ENCODE measurements around the gene RAB11FIP3. TPM values are rescaled to one million over a fixed set of nuclear protein-coding genes. Genes with fewer than 3 reads are reported as not detected.

The RAB11FIP3 gene
- total and polyA plus RNA-seq, 9 of the 15 experiments (the other 6 are each of a cell fraction or from before 2014, with no cell fraction given): 0.46 to 13.1 (median 4.3) TPM

DNA sequence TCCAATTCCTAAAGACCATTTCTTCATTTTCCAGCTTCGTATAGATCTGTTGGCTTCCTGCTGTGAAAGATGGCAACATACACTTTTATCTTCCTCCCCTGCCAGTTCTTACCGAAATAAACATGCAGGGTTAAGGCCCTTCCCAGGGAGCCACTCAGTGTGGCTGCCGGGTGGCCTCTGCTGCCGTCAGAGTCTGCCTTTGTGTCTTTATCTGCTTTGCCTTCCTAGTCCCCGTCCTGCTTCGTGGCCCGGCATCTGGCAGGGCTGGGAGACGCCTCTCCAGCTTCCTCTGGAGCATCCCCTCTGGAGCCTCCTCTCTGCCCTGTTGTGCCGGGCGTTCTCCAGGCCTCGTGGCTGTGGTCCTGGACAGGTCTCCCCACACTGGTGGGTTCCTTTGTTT is 71.8 kb downstream of the RAB11FIP3 start:
- 40% methylated on average over 11 of the region's 11 CpGs for WGBS (ENCODE audit: insufficient coverage, low coverage, missing lambda C conversion rate)
- POLR2A ChIA-PET: interaction anchor here (0.7 to 0.9 kb wide), 3 partner anchors 12 to 25 kb away, joined by 3 read pairs; no protein-coding TSS in a partner anchor
- Histone ChIP-seq H2AFZ (ENCODE audit: low read depth, low read length) (no peak overlapping the region), H3K79me2 (ENCODE audit: control insufficient read depth, insufficient read depth, low read length) (no peaks in the 10 kb centered on the region), H3K4me1 (replicated peaks in 1 of 2; ENCODE audit: control insufficient read depth in 2 of 2, insufficient read depth in 2 of 2, low read length in 2 of 2) (peaks cover 0 to 32% of the 10 kb centered on the region in 2 experiments; a peak in 2 of 5 replicates), H3K27ac (ENCODE audit: extremely low read depth, low read depth, low read length) (no peak overlapping the region), H4K20me1 (replicated peaks; ENCODE audit: control insufficient read depth, insufficient read depth, low read length) (no peaks in the 10 kb centered on the region), H3K9me3 (replicated peaks; ENCODE audit: control insufficient read depth, insufficient read depth, low read depth, low read length) (no peaks in the 10 kb centered on the region), H3K9ac (ENCODE audit: insufficient read depth in 1 of 2, low read depth in 2 of 2, low read length in 2 of 2) (peak overlapping the region in 1 of 2 experiments; percentile 50; a peak in 1 of 4 replicates), H3K9me1 (ENCODE audit: control insufficient read depth, insufficient read depth, low read length) (no peaks in the 10 kb centered on the region), H3K27me3 (ENCODE audit: control insufficient read depth in 2 of 2, insufficient read depth in 2 of 2, low read length in 2 of 2) (no peaks in the 10 kb centered on the region), H3K4me3 (no peak overlapping the region), H3K36me3 (ENCODE audit: control insufficient read depth, insufficient read depth, low read length) (no peaks in the 10 kb centered on the region), H3K4me2 (ENCODE audit: insufficient read depth, low read length) (no peak overlapping the region)
- FAIRE-seq (no peak), ATAC-seq (no peak), DNase-seq (ENCODE audit: extremely low read depth in 1 of 4, low spot score in 3 of 4) (no peak)
- in situ Hi-C loops (cut with MboI): no loop called here
- CTCF ChIA-PET (ENCODE audit: low intra/inter-chr PET ratio): interaction anchor here (0.6 kb wide), 1 partner anchor 432 kb away, joined by 3 read pairs; no protein-coding TSS in a partner anchor
- TF ChIP-seq ETV1 (tag; conservative IDR thresholded peaks at IDR 0.05; ENCODE audit: low read depth) (no peak), SIRT6 (IDR thresholded peaks at IDR 0.05; ENCODE audit: low read depth, low read length) (no peak), NBN (IDR thresholded peaks at IDR 0.05; ENCODE audit: low read depth) (no peak), PURB (CRISPR knock-in tag; IDR thresholded peaks at IDR 0.05; ENCODE audit: low read depth) (no peak), TARDBP (IDR thresholded peaks at IDR 0.05) (no peak), ZNF175 (CRISPR knock-in tag; IDR thresholded peaks at IDR 0.05; ENCODE audit: low read depth) (no peak), EWSR1 (IDR thresholded peaks at IDR 0.05; ENCODE audit: borderline replicate concordance, low read depth, partially characterized antibody) (no peak), RAD51 (IDR thresholded peaks at IDR 0.05; ENCODE audit: borderline replicate concordance, low read depth) (no peak), NFYB (IDR thresholded peaks at IDR 0.05; ENCODE audit: extremely low read depth, insufficient read length) (no peak), DNMT1 (IDR thresholded peaks at IDR 0.05) (no peak)
- TF ChIP-seq, protein P1, sequence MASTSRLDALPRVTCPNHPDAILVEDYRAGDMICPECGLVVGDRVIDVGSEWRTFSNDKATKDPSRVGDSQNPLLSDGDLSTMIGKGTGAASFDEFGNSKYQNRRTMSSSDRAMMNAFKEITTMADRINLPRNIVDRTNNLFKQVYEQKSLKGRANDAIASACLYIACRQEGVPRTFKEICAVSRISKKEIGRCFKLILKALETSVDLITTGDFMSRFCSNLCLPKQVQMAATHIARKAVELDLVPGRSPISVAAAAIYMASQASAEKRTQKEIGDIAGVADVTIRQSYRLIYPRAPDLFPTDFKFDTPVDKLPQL (IDR thresholded peaks at IDR 0.05; ENCODE audit: extremely low read depth, insufficient read length): no peak
- TF ChIP-seq, protein P2, sequence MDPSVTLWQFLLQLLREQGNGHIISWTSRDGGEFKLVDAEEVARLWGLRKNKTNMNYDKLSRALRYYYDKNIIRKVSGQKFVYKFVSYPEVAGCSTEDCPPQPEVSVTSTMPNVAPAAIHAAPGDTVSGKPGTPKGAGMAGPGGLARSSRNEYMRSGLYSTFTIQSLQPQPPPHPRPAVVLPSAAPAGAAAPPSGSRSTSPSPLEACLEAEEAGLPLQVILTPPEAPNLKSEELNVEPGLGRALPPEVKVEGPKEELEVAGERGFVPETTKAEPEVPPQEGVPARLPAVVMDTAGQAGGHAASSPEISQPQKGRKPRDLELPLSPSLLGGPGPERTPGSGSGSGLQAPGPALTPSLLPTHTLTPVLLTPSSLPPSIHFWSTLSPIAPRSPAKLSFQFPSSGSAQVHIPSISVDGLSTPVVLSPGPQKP (CRISPR knock-in tag; IDR thresholded peaks at IDR 0.05): no peak
- TF ChIP-seq, protein P3, sequence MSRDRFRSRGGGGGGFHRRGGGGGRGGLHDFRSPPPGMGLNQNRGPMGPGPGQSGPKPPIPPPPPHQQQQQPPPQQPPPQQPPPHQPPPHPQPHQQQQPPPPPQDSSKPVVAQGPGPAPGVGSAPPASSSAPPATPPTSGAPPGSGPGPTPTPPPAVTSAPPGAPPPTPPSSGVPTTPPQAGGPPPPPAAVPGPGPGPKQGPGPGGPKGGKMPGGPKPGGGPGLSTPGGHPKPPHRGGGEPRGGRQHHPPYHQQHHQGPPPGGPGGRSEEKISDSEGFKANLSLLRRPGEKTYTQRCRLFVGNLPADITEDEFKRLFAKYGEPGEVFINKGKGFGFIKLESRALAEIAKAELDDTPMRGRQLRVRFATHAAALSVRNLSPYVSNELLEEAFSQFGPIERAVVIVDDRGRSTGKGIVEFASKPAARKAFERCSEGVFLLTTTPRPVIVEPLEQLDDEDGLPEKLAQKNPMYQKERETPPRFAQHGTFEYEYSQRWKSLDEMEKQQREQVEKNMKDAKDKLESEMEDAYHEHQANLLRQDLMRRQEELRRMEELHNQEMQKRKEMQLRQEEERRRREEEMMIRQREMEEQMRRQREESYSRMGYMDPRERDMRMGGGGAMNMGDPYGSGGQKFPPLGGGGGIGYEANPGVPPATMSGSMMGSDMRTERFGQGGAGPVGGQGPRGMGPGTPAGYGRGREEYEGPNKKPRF (IDR thresholded peaks at IDR 0.05; ENCODE audit: low read depth, low read length): no peak
- no TSS peak for BruUV-seq (replicated peaks)
- intact Hi-C loops (cut with micrococcal nuclease): no loop called here

Measured in K562 (cell line).